Stimulated activated CD4-positive, alpha-beta T cell treated with anti-CD3 and anti-CD28 coated beads, Interleukin-4, amount 100 ng/mL, for 24 hours (primary cell): ENCODE data around the gene GARS1.
"Not testable (repeated sequence)": the region's sequence is repeated elsewhere in the genome, so short reads cannot be mapped to it uniquely, and the experiment has no call there.

Source experiments
- DNase-seq: peaks from one replicate; pipeline ENCODE4 v3.0.0-alpha.2; 2020

The GARS1 gene

GRCh38 chr7:30630986-30631385 lies 36.3 kb downstream of the GARS1 start:
- no peak for DNase-seq

- no peak for DNase-seq
Measured at GRCh38 chr7:30633223-30633622, 38.5 kb downstream of the GARS1 start.

- DNase-seq = no peak
Measured at GRCh38 chr7:30634193-30634626, 39.5 kb downstream of the GARS1 start.

GRCh38 chr7:30634634-30635201 lies 40.0 kb downstream of the GARS1 start:
- no peak for DNase-seq

GRCh38 chr7:30635798-30636197 lies 41.1 kb downstream of the GARS1 start:
- DNase-seq = no peak

- DNase-seq = not testable (repeated sequence)
Measured at GRCh38 chr7:30642322-30642721, 47.6 kb downstream of the GARS1 start.

- no peak for DNase-seq
Measured at GRCh38 chr7:30642789-30643188, 48.1 kb downstream of the GARS1 start.

- no peak for DNase-seq
Measured at GRCh38 chr7:30644286-30644955, 49.7 kb downstream of the GARS1 start.

GRCh38 chr7:30645661-30646060 lies 51.0 kb downstream of the GARS1 start:
- DNase-seq = no peak

- DNase-seq = no peak
Measured at GRCh38 chr7:30646154-30646553, 51.5 kb downstream of the GARS1 start.

GRCh38 chr7:30647589-30648364 lies 53.1 kb downstream of the GARS1 start:
- DNase-seq = no peak

- no peak for DNase-seq
Measured at GRCh38 chr7:30648744-30649540, 54.3 kb downstream of the GARS1 start.

- no peak for DNase-seq
Measured at GRCh38 chr7:30649717-30650420, 55.2 kb downstream of the GARS1 start.

GRCh38 chr7:30650421-30650808 lies 55.7 kb downstream of the GARS1 start:
- DNase-seq = no peak

GRCh38 chr7:30652132-30652531 lies 57.5 kb downstream of the GARS1 start:
- DNase-seq = no peak

GRCh38 chr7:30652698-30653641 lies 58.3 kb downstream of the GARS1 start:
- no peak for DNase-seq

- no peak for DNase-seq
Measured at GRCh38 chr7:30654296-30655090, 59.8 kb downstream of the GARS1 start.

GRCh38 chr7:30655096-30655970 lies 60.7 kb downstream of the GARS1 start:
- DNase-seq = no peak
